Activated CD4-positive, CD25-positive, alpha-beta regulatory T cell treated with anti-CD3 and anti-CD28 coated beads, Interleukin-2, amount 50 U/mL, for 16 hours (primary cell): ENCODE results near the gene PTPRM.

ENCODE experiments used
- DNase-seq: peaks from one replicate; pipeline ENCODE4 v3.0.0-alpha.2; 2020; ENCODE audit warnings: low read depth, low spot score

PTPRM gene

DNA sequence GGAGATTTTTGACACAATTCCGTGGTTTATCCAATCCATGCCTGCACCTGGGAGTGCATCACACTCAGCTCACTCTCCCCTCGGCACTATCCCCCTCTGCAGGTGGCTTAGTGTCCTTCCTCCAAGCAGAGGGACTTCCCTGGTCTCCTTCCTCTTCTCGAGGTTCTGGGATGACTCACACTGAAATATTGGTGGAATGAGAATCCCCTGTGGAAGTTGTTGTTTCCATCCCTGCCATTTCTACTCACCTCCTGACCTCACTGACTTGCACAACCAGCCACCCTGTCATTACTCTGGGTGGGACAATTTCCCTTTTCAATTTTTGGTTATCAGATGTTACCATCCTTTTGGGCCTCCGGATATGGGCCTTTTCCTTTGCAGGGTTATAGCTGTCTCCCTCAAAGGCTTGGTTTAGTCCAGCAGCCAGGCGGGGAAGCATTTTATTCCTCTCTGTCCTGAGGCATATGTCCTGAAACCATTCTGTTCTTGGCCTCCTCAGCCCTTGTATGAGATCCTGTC, 59.9 kb downstream of the PTPRM start:
- DNase-seq: no peak

DNA sequence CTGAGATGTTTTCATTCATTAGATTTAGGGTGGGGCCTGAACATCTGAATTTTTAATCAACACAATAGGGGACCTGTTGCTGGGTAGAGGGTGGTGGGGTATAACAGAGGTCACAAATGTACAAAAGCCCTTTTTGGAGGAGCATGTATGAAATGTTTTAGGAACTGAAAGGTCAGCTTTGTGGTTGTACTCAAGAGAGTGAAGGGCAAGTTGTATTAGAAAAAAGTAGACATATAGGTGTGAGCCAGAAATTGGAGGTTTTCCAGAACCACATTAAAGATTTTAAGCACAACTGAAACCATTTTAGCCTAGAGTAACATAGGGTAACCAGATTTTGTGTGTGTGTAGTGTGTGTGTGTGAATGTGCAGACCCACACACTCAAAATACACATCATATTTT, 62.3 kb downstream of the PTPRM start:
- DNase-seq: no peak

DNA sequence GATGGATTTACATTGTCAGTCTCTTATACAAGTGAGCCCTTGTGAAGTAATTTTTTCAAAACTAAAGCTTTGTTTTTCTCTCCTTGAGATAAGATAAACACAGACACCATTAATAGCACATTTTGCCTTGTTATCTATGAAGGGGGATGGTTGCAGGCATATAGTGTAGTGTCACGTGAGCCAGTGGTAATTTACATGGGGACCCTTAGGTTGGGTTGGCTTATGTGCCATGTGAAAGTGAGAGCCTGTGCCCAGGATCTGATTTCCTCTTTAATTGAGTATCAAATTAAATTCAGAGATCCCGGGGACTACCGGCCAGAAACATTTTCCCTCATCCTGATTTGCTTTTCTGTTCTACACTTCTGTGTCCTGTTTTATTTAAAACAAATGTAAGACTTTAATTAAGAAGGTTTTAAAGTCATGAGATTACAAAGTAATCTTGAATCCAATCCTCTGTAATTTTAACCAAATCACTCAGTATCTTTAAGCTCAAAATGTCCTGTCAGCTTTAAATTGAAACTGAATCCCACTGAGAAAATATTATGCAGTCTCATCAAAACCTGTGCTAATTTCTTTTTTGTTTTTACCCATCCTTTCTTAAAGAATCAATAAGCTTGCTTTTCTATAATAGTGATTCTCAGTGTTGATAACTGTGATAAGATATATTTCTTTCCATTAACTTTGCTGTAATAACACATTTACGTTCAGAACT, 63.8 kb downstream of the PTPRM start:
- DNase-seq: no peak

DNA sequence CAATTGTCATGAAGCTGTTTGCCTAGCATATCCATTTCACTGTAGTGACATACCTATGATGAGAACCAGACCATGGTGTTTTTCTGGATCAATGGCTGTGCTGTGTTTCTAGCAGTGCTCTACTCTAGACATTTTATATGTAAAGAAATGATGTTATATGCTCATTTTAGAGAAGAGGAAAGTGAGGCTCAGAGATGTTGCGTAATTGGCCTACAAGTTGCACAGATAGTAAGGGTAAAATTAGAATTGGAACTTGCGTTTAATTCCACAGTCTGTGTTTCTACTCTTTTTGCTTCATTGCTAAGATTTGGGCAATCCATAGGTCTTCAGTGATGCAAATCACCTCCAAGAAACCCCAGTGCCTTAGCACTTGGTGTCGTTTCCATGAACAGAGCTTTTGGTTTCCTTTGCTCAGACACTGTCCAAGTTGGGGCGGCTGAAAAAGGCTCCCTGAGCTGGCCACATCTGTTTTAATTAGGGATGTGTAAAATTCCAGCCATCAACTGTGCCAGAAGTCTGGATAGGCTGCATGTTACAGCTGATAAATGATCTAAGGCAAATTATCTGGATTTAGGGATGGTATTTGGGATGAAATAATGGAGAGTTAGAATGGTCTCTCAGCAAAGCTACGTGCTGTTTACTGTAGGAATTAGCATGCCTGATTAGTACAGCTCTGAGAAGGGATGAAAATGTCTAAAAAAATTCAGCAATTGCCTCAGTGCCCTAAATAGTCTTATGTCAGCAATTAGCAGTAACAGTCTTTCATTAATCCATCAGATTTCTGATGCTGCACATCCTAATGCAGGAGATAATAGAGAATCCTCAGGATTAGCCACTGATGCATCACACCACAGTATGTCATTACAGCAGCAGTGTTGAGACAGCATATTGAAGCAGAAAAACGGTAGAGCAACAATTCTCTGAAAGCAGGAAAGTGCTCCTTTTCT, 65.3 kb downstream of the PTPRM start:
- DNase-seq: no peak

DNA sequence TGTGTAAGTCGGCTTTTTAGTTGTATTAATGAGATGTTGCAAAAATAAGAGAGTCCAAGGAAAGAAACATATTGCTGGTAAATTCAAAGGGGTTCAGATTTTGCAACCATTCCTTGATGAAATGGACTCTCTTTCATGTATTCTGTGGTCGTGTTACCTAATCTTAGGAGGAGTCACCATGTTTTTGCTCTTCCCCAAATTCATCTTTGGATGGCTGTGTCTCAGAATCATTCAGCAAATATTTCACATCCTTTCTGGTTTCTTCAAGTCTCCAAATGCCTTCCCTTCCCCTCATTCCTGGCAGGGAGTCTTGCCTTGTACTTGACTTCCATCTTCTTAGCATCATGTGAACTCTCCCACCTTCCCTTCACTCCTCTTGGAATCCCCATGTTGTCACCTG, 66.1 kb downstream of the PTPRM start:
- no peak for DNase-seq

DNA sequence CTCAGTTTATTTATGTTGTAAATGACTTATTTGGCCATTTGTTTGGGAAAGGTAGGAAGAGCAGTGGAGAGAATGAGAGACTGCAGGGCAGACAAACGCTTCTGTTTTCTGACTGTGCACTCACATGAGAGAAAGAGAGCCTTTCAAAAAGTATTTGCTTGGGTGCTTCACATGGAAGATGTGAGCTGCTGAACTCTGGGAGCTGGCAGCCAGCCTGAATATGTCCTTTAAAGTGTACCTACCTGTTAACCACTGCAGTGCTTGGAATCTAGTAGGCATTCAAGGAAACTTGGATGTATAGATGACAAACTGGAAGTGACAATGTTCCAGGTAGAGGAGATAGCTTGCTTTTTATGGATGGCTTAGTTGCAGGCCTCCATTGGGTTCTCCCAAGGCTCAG, 68.8 kb downstream of the PTPRM start:
- DNase-seq: no peak

DNA sequence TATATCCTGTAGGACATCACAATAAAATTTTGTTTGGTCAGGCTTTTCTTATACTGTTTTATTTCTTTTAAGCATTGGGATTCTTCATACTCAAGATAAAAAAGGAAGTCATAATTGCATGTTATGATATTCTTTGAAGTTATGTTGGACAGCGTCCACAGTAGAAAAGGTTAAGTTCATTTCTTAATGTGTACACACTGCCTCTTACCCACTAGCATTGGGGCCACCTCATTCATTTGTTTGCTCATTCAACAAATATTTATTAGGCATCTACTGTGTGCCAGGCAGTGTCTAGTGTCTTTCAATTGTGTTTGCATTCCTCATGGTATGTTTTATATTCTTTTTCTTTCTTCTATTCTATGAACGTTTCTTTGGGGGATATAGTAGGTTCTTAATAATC, 70.2 kb downstream of the PTPRM start:
- DNase-seq: no peak

DNA sequence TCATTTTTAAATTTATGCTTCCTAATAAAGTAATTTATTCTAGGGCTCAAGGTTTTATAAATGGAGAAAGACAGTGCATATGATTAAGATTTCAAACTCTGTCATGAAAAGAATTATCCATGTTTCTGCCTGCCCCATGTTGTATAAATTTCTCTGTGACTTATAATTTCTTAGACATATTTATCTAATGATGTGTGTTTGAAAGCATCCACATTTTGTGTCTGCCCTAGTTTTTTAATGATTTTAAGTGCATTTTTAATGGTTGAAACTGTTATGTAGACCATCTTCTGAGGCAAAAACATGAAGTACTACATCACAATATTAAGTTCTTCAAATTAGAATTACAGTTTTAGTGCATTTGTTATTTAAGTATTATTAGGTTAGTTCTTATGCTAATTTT, 71.2 kb downstream of the PTPRM start:
- no peak for DNase-seq

DNA sequence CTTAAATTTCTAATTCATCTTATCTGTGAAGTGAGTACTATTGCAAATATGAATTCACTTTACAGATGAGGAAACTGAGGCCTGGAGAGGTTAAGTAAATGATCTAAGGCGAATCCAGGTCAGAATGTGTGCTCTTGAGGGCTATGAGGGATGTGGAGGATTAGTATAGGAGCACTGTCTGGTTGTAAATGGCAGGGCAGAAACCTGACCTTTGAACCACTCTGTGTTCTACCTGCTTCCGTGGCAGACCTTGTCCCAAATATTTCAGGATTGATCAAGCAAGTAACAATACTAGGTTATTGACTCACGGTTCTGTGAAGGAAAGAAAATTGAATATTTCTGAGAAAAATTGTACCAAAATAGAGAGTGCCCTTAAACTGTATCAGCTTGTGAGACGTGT, 74.7 kb downstream of the PTPRM start:
- DNase-seq: no peak

DNA sequence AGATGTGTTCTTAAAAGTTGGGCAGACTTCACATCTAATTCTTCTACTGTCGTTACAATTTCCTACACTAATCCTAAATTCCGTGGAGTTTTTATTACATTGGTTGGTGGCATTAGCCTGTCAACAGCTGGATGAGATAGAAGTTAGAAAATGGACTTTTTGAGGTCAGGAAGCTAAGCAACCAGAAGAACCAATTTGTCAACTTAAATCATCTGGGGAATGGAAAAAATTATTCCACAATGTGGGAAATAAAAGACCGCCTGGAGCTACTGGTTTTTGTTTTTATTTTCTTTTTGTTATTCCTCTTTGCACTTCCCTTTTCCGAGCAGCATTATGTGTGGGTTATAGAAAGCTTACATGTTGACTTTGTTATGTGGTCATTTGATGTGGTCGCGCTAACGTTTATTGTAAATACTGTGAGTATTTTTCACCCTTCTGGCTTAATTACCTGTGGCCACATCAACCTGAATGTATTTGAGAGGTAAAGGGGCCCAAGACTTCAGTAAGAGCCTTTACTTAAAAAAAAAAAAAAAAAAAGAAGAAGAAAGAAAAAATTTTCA, 75.3 kb downstream of the PTPRM start:
- no peak for DNase-seq

DNA sequence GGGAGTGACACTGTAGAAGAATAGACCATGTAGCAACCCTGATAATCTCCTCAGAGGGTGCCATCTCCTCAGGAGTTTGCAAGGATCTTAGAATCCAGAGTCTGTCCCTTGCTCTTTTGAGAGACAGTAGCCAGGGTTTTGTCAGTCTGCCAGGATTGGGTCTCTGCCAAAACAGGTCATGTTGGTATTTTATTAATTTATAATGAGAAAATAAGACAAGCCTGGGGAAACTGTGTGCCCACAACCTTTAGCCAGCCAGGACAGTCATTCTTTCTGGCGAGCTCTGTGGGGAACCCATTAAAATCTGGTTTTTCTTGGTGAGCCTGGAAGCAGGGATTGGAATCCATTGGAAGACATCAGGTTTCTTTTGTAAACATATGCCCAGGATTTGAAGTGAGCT, 78.6 kb downstream of the PTPRM start:
- no peak for DNase-seq

DNA sequence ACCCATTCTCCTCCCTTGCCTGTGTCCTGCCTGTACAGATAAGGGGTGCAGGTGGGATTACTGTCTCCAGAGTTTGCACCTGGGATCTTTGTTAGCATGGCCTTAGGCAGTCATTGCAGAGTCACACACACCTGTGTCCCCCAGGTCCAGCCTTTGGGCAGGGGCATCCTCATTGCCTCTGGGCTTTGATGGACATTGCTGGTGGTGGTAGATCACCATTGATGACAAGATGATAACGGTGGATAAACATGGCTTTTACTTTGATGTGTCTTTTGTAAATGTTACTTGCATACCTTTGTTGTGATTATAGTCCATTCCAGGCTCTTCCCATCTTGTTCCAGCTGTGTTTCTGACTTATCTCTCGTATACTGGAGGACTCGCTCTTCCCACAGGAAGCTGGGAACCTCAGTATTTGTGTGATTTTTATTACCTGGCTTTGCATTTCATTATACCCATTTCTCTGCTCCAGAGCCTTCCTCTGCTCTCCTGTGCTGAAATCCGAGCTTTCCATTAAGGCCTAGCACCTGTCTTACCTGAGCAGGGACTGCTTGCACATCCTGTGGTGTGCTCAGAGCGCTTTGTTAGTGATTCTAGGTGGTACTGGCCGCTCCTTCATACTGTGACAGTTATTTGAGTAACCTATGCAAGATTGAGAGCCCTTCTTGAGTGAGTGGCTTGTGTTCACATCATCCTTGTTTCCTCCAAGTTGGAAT, 79.2 kb downstream of the PTPRM start:
- DNase-seq: no peak

DNA sequence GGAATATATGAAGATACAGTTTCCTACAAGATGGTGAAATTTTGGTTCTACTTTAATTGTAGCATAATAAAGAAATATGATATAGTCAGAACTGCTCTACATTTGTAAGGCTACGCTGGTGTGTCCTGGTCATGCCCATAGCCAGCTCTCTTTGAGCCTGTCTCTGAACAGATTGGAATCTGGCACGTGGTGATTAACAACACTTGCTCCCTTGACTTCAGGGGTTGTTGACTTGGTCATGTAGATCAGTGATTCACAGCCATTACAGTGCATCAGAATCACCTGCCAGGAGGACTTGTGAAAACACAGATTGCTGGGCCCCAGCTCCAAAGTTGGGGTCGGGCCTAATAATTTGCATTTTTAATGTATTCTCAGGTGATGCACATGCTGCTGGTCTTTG, 80.4 kb downstream of the PTPRM start:
- DNase-seq: no peak

DNA sequence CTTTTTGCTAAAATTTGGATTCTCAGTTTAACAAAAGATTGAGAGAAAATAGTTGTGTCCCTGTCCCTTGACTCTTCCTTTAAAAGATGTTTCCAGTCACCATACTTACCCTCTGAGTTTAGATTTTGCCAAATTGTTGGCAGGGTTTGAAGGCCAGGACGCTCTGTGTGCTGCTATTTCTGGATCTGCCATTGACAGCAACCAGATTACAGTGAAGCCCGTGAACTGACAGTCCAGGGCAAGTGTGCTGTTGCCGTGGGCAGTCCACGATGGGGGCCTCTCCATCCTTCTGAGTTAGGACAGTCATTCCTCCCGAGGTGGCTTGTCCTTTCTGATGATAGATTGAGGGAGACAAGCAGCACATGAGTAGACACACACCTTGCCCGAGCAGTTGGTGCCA, 89.9 kb downstream of the PTPRM start:
- DNase-seq: no peak

DNA sequence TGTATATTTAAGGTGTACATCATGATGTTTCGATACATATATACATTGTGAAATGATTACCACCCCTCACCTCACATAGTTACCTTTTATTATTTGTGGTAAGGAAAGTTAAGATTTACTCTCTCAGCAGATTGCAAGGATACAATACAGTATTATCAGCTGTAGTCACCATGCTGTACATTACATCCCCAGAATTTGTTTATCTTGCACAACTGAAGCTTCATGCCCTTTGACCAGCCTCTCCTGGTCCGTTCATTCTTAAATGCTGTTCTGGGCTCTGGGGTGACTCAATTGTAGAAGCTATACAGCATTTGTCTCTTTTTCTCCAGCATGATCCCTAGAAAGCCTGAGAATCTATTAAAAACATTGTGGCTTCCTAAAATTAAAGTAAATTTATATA, 90.8 kb downstream of the PTPRM start:
- DNase-seq: no peak

DNA sequence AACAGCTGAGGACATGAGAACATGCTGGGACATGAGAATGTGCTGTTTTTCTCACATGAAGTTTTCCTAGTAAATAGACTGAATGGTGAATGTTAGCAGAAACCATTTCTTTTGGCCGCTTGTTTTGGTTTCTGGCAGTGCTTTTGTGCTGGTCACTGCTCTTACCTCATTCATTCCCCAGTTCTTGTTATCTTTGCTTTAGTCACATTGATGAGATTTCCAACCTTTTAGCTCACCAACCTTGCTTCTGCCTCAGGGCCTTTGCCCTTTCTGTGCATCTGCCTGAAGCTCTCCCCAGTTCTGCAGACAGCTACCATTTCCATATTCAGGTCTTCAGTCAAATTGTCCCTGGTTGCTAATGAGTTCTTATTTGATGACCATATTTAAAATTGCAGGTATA, 91.6 kb downstream of the PTPRM start:
- no peak for DNase-seq

DNA sequence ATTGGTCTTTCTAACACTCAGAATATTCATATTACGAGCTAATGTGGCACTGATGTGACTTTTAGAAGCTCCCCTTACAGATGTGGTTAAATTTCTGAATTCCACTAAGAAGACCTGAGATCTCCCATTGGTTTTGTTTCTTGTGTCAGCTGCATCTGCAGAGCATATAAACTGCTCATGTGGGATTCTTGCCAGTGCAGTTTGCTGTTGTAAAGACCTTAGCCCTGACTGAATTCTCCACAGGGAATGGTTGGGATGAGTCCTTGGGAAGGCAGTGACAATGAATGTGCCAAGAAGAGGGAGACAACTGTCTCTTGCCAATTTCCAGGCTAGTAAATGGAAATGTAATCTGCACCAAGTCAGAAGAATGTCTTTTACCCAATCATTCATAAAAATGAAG, 94.1 kb downstream of the PTPRM start:
- DNase-seq: no peak

DNA sequence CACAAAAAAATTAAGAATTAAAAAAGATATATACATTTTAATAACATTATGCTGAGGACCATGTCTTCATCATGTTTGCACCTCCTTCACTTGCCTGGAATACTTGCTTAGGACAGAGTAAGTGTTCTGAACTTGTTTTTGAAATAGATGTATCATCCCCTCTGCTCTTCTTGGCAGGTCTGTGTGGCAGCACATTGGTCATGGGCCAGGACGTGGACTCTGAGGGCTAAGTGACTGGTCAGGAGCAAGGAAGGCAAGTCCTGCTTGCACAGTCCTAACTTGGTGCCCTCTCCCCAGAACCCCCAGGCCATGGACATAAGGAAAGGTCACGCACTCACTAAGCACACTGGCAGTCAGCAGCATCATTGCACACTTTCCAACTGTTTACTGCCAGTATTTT, 95.8 kb downstream of the PTPRM start:
- DNase-seq: no peak

DNA sequence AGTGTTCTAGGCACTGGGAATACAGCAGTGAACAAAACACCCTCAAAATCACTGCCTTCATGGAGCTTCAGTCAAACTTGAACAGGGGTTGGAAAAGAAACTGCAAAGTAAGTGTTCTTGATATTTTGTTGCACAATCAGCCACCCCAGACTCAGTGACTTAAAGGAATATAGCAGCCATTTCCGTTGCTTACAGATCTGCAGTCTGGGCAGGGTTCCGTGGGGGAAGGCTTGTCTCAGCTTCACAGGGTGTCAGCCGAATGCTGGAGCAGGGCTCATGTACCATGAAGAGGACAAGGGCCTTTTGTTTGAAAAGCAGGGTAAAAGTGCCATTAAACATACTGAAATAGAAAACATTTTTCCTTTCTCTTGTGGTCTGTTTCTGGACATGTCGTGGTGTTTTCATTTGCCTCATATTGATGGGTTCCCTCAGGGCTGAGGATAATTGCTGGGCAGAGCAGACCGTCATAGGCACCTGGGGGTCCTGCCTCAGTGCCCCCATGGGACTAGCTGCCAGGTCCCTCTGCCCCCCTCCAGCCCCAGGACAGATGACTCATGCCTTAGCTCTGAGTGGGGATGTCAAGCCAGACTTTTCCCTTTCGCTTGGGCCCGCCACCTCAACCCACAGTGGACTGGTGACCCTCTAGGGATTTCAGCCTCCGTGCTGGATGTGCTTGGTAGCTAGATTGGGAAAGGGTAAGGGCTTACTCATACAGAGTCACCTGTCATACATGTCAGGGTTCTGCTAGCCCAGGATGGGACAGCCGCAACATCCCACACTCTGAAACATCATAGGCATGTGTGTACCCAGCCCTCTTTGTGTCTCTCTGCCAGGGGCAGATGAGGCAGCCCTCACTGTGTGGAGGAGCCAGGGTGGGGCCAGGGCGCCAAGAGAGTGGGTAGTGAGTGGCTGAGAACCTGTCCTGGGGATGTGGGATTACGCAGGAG, 96.5 kb downstream of the PTPRM start:
- DNase-seq: no peak

DNA sequence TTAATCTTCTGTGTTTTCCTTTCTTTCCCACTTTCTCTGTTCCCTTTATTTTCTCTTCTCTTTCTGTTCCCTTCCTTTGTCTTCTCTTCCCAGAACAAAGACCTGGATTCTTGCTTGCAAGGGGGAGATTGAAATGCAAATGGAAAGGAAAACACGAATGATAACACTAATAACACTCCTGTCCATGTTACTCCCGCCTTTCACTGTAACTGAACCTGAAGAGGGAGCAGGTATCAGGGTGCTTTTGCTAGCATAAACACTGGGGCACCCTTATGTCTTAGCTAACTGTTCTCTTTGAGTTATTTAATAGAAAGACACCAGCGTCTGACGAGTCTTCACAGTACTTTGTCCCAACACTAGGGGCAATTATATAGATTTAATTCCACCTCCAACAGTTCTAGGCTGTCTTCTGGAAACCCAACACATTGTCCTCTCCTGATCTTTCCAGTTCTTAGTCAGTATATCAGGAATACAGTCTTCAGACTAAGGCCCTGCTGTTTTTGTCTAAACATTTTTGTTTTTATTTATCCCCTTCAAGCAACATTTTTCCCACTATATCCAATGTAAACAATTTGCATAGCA, 99.2 kb downstream of the PTPRM start:
- DNase-seq: no peak
